Choroid plexus epithelial cell (primary cell): ENCODE results near the gene NDEL1.

Experiments used
- DNase-seq: peaks from one replicate; pipeline ENCODE4 v3.0.0-alpha.2; 2010; ENCODE audit warnings: low read depth
- H3K4me3 ChIP-seq: 2 replicates; pipeline ENCODE4 v1.5.1; 2011; ENCODE audit warnings: low read depth, mild to moderate bottlenecking, control low read depth, low read length, moderate library complexity
- CTCF ChIP-seq: conservative IDR thresholded peaks from 2 replicates; pipeline ENCODE4 v1.5.1; 2011; ENCODE audit warnings: low read depth, mild to moderate bottlenecking, control low read depth, inconsistent platforms, low read length, moderate library complexity

Gene NDEL1

DNA sequence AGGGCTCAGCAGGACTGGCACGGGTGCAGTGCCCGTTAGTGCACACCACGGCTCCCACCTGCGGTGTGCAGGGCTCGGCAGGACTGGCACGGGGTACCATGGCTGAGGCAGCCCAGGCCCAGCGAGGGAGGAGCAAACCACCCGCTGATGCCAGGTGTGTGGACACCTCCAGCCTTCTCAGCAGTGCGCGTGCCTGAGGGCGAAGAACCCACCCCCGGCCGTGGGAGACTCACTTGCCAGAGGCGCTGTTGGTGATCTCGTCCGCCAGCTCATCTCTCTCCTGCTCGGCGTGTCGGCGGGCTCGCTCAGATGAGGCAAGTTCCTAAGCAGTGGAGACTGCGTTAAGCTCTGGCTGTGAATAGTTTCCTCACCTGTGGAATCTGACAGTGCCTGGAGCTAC lies 45.4 kb downstream of the NDEL1 start:
- H3K4me3 ChIP-seq = no peak overlapping the region
- no peak for DNase-seq
- TF ChIP-seq CTCF = no peak

DNA sequence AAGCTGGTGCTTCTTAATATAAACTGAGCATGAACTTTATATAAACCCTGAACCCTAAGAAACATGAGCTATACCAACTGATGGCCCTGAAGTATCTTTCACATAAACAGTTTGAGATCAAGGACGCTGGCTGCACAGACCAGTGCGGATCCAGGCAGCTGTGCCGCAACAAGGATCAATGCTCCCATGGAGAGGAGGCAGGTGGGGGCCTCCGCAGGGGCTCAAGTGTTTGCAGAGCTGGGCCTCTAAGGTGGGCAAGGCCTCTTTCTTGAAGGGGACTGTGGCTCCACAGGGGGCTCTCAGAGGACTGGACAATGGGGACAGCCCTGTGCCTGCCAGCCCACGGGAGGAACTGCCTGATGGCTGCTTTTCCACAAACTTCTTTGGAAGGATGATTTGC lies 46.0 kb downstream of the NDEL1 start:
- no peak overlapping the region for H3K4me3 ChIP-seq
- DNase-seq = no peak
- TF ChIP-seq CTCF = no peak

DNA sequence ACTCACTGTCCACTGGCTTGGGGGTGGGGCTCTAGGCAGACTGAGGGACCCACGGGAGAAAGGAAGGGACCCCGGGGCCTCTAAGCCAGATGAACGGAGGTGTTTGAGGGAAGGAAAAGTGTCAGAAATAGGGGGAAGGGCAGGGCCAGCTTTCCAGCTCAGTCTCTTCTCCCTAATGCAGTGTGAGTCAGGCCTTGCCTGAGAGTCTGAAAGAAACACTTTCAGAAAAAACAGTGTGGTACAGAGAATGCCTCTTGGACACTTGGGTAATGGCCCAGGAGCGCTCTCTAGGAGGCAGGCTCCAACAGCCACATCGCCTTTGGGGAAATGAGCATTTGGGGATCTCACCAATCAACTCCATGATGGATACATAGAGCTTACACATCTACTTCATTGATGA lies 46.9 kb downstream of the NDEL1 start:
- no peak overlapping the region for H3K4me3 ChIP-seq
- TF ChIP-seq CTCF = no peak
- no peak for DNase-seq

- no peak for DNase-seq
- no peak for TF ChIP-seq CTCF
- no peak overlapping the region for H3K4me3 ChIP-seq
These were observed 48.8 kb downstream of the NDEL1 start for GRCh38 chr17:8484465-8484864.

GRCh38 chr17:8485491-8485890 lies 49.8 kb downstream of the NDEL1 start:
- no peak for TF ChIP-seq CTCF
- H3K4me3 ChIP-seq = no peak overlapping the region
- no peak for DNase-seq

- no peak for DNase-seq
- no peak for TF ChIP-seq CTCF
- no peak overlapping the region for H3K4me3 ChIP-seq
These were observed 51.5 kb downstream of the NDEL1 start for GRCh38 chr17:8487130-8487645.

- no peak for TF ChIP-seq CTCF
- DNase-seq = no peak
- no peak overlapping the region for H3K4me3 ChIP-seq
These were observed 52.1 kb downstream of the NDEL1 start for GRCh38 chr17:8487743-8488142.
